Limb (tissue), 2 donors: ENCODE results near the gene SEMA5A.

Experiments used
- DNase-seq, 2 donors: peaks; one replicate each; pipeline ENCODE4 v3.0.0-alpha.2; 2016; ENCODE audit errors: extremely low spot score in 2 of 2

SEMA5A gene

GRCh38 chr5:9479361-9479760 is 66.5 kb downstream of the SEMA5A start:
- DNase-seq, result no peak

- DNase-seq, result no peak
Observed at GRCh38 chr5:9477537-9477936, 68.3 kb downstream of the SEMA5A start.

- peak in 1 of 2 donors; percentile 45 for DNase-seq
Observed at GRCh38 chr5:9474219-9475002, 71.5 kb downstream of the SEMA5A start.

GRCh38 chr5:9473624-9474023 is 72.3 kb downstream of the SEMA5A start:
- no peak for DNase-seq

GRCh38 chr5:9470410-9470809 is 75.5 kb downstream of the SEMA5A start:
- DNase-seq, result no peak

- no peak for DNase-seq
Observed at GRCh38 chr5:9468060-9468388, 77.9 kb downstream of the SEMA5A start.

GRCh38 chr5:9467199-9468059 is 78.4 kb downstream of the SEMA5A start:
- no peak for DNase-seq

- DNase-seq, result no peak
Observed at GRCh38 chr5:9466697-9467096, 79.2 kb downstream of the SEMA5A start.

GRCh38 chr5:9464478-9464877 is 81.4 kb downstream of the SEMA5A start:
- no peak for DNase-seq

- DNase-seq, result no peak
Observed at GRCh38 chr5:9462109-9462508, 83.8 kb downstream of the SEMA5A start.

- no peak for DNase-seq
Observed at GRCh38 chr5:9460885-9461645, 84.8 kb downstream of the SEMA5A start.

- no peak for DNase-seq
Observed at GRCh38 chr5:9456435-9457042, 89.3 kb downstream of the SEMA5A start.

GRCh38 chr5:9455826-9456434 is 89.9 kb downstream of the SEMA5A start:
- no peak for DNase-seq

- no peak for DNase-seq
Observed at GRCh38 chr5:9454491-9454890, 91.4 kb downstream of the SEMA5A start.

- DNase-seq, result no peak
Observed at GRCh38 chr5:9454012-9454481, 91.8 kb downstream of the SEMA5A start.

- no peak for DNase-seq
Observed at GRCh38 chr5:9453480-9454011, 92.3 kb downstream of the SEMA5A start.

- DNase-seq, result no peak
Observed at GRCh38 chr5:9452181-9452580, 93.7 kb downstream of the SEMA5A start.

- no peak for DNase-seq
Observed at GRCh38 chr5:9451037-9451436, 94.8 kb downstream of the SEMA5A start.

GRCh38 chr5:9447691-9448090 is 98.2 kb downstream of the SEMA5A start:
- DNase-seq, result no peak

- no peak for DNase-seq
Observed at GRCh38 chr5:9445826-9446388, 100.0 kb downstream of the SEMA5A start.
